HG03558 (cell line): ENCODE results near the gene TBC1D14.

ENCODE experiments used
- ATAC-seq: cut with Tn5 transposase; IDR thresholded peaks from one replicate; pipeline ENCODE4 v1.9.1; 2021; ENCODE audit warnings: moderate number of reproducible peaks; ENCODE audit not compliant: unreplicated experiment; ENCODE audit errors: extremely low read depth

Gene TBC1D14

GRCh38 chr4:6943012-6943884, 33.6 kb downstream of the TBC1D14 start:
- no peak for ATAC-seq

GRCh38 chr4:6943885-6944225, 34.2 kb downstream of the TBC1D14 start:
- no peak for ATAC-seq

GRCh38 chr4:6944301-6945051, 34.9 kb downstream of the TBC1D14 start:
- no peak for ATAC-seq

- no peak for ATAC-seq
Observed at GRCh38 chr4:6945052-6945409, 35.4 kb downstream of the TBC1D14 start.

- ATAC-seq = no peak
Observed at GRCh38 chr4:6946497-6946896, 36.9 kb downstream of the TBC1D14 start.

- no peak for ATAC-seq
Observed at GRCh38 chr4:6948134-6948460, 38.5 kb downstream of the TBC1D14 start.

GRCh38 chr4:6951880-6952381, 42.3 kb downstream of the TBC1D14 start:
- ATAC-seq = no peak

GRCh38 chr4:6953751-6954380, 44.2 kb downstream of the TBC1D14 start:
- ATAC-seq = no peak

- no peak for ATAC-seq
Observed at GRCh38 chr4:6955261-6955911, 45.8 kb downstream of the TBC1D14 start.

- no peak for ATAC-seq
Observed at GRCh38 chr4:6956087-6956433, 46.4 kb downstream of the TBC1D14 start.

- ATAC-seq = no peak
Observed at GRCh38 chr4:6956434-6957147, 47.0 kb downstream of the TBC1D14 start.

GRCh38 chr4:6957148-6957520, 47.5 kb downstream of the TBC1D14 start:
- ATAC-seq = no peak

GRCh38 chr4:6957994-6958393, 48.4 kb downstream of the TBC1D14 start:
- ATAC-seq = no peak

- ATAC-seq = no peak
Observed at GRCh38 chr4:6959261-6959660, 49.6 kb downstream of the TBC1D14 start.

- ATAC-seq = no peak
Observed at GRCh38 chr4:6960154-6960553, 50.5 kb downstream of the TBC1D14 start.

GRCh38 chr4:6960628-6961412, 51.2 kb downstream of the TBC1D14 start:
- no peak for ATAC-seq

- ATAC-seq = no peak
Observed at GRCh38 chr4:6961496-6962210, 52.0 kb downstream of the TBC1D14 start.

- no peak for ATAC-seq
Observed at GRCh38 chr4:6962211-6963041, 52.8 kb downstream of the TBC1D14 start.
